ENCODE measurements around the gene MITD1. TPM values are rescaled to one million over a fixed set of nuclear protein-coding genes. Genes with fewer than 3 reads are reported as not detected.
"Not testable (repeated sequence)": the region's sequence is repeated elsewhere in the genome, so short reads cannot be mapped to it uniquely, and the experiment has no call there.

Gene MITD1
- total RNA-seq, 2 donors from 2014 or later = 16.2 to 17.6 TPM

DNA sequence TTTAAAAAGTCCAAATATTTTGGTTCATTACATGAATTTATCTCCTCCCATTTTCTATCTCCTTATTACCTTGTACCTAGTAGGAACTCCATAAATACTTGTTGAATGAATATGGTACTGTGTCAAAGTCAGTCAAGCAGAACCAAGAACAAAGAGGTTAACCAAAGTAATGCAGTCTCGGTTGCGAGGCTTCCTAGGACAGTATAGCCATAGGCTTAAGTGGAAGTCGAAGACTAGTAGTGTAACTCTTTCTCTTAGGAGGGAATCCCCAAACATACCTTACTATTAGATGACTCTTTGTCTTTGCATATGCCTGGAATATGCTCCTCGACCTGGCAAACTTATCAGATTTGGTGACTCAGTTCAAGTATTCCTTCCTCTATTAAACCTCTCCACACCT, 21.3 kb downstream of the MITD1 start:
- ATAC-seq (no peak), DNase-seq (no peak)

DNA sequence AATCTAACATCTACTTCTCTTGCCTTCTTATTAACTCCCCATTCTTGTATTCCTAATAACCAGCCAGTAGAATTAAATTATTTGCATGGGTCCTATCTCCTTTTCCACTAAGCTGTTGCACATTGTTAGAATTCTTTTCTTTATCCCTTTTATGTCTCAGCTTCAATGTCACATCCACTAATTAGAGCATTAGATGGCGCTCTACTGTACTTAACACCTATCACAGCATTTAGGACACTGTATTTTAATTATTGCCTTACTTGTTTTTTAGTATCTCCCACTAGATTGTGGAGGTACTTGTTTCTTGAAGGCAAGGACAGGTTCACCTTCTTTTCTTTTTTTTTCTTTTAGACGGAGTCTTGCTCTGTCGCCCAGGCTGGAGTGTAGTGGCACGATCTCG, 22.3 kb downstream of the MITD1 start:
- intact Hi-C loops (cut with DNase I) = no loop called here
- ATAC-seq (no peak), DNase-seq (no peak)

More for the DNA sequence above, 21.3 kb downstream of the MITD1 start:
- intact Hi-C loops (cut with DNase I) = no loop called here

DNA sequence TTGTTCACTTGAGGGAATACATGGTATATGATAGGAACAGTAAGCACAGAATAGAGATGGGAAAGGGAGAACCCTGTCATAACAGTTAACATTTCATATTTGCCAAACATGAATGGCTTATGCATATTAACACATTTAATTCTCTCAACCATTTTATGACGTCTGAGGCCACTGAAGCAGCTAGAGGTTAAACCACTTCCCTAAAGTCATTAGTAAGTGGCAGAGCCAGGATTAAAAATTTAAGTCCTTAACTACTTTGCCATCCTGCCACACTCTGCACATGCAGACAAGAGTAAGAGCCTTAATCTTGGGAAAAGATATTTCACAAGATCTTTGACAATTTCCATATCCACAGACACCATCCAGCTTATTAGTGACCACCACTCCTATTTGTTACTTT, 24.0 kb downstream of the MITD1 start:
- intact Hi-C loops (cut with DNase I) = no loop called here
- DNase-seq (no peak), ATAC-seq (no peak)

DNA sequence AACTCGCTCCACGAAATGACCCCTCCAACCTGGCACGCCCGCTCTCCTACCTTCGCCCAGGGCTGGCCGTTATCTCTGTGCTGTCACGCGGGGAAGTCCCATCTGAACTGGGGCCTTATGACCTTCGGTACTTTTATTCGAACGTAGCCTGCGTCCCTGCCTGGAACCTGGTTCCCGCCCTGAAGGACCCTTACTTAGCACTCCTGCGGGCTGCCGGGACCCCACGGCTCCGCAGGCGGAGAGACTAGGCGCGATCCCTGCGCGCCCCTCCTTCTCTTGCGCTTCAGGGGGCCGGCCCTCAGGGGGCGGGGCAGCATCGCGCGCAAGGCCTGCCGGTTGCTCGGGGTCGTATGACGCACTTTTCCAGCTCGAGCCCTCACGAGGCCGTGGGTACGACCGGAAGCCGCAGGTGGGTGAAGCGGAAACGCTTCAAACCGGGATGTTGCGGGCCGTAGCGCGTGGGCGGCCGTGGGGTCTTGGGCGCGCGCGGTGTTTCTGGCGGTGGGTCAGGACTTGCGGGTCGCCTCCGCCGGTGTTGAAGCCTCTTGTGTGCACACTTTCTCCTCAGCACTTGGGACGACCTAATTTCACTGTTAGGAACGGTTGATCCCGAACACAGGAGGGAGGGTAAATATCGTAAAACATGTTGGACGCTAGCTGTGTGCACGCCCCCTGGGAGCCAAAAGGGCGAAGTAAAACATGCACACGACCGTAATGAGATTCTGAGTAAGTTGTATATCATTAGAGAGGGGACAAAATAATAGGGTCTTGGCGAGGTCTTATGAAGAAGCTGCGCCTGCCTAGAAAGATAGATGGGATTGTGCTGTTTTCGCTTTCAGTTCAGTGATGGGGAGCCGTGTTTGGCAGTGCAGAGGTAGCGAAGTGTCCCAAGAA, 26.0 kb downstream of the MITD1 start, which contains the start of the genes LIPT1 and TSGA10:
Gene LIPT1, plus strand, starts transcription at position 325 of the 894 bp plus-strand sequence. CDS start 6,991 bp downstream, outside the sequence.
Gene TSGA10, minus strand, starts transcription at position 300 of the 894 bp plus-strand sequence. CDS start 45,503 bp downstream, outside the sequence.
- intact Hi-C loops (cut with DNase I) = no loop called here
- DNase-seq (peak; percentile 95), ATAC-seq (peak; percentile 99)

DNA sequence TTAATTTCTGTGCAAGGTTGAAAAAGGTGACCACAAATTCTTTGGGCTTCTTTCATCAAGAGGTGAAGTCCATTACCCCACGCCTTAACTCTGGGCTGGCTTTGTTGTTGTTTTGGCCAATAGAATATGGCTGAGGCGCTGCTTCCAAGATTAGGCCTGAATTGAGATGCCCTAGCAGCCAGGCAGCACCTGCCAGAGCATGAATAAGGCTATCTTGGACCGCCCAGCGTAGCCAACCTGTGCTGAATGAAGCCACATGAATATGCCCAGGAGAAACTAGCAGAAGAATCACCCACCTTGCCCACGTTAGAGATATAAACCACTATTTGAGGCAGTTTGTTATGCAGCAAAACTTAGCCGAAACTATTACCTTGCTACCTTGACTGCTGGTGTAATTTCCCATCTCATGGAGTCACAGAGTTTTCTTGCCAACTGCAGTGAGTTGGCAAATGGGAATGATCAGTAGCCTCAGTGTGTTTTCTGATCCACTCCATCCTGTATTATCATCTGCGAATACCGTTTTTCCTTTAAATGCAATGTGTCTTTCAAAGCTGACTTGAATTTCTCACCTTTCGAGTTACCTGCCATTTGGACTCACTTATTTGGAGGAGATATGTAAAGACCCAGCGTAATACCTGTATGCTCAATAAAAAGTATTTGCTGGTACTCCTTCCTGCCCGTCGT, 26.8 kb downstream of the MITD1 start:
- no peak for DNase-seq
- intact Hi-C loops (cut with DNase I) = no loop called here
- ATAC-seq = no peak

DNA sequence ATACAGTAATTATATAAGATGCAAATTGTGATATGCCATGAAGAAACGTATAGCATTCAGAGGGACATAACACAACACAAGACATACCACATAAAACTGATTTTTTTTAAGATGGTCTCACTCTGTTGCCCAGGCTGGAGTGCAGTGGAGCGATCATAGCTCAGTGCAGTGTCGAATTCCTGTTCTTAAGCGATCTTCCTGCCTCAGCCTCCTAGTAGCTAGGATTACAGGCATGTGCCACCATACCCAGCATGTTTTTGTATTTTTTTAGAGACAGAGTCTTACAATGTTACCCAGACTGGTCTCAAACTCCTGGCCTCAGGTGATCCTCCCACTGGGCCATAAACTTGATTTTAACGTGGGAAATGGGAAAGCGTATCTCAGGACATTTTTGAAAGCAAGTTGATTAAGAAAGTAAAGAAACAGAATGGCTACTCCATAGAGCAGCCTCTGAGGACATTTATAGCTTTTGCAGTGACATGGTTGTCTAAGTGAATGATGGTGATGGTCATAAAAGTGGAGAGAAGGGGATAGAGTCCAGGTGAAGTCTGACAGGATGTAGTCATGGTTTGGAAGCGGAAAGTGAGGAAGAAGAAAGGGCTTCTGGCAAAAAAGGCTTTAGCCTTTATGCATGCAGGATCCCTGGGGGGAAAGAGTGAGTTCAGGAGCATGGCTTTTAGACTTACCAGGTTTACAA, 28.5 kb downstream of the MITD1 start:
- no peak for ATAC-seq
- intact Hi-C loops (cut with DNase I) = no loop called here
- no peak for DNase-seq

DNA sequence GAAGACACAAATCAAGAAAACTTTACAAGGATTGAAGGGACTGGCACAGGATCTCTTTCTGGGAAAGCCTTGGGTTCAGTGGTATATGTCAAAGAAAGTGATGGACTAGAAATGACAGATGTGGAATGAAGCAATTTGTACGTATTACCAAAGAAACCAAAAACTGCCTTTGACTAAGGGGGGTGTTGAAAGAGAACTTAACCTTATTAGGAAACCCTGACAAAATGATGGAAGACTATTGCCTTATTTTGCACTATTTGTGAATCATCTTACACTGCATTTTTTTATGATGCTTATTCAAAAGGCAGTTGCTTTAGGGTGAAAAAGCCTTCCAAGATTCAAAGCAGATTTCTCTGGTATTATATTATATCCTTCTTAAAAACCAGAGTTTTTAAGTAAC, 30.2 kb downstream of the MITD1 start:
- ATAC-seq (no peak), DNase-seq (no peak)
- intact Hi-C loops (cut with DNase I) = no loop called here

DNA sequence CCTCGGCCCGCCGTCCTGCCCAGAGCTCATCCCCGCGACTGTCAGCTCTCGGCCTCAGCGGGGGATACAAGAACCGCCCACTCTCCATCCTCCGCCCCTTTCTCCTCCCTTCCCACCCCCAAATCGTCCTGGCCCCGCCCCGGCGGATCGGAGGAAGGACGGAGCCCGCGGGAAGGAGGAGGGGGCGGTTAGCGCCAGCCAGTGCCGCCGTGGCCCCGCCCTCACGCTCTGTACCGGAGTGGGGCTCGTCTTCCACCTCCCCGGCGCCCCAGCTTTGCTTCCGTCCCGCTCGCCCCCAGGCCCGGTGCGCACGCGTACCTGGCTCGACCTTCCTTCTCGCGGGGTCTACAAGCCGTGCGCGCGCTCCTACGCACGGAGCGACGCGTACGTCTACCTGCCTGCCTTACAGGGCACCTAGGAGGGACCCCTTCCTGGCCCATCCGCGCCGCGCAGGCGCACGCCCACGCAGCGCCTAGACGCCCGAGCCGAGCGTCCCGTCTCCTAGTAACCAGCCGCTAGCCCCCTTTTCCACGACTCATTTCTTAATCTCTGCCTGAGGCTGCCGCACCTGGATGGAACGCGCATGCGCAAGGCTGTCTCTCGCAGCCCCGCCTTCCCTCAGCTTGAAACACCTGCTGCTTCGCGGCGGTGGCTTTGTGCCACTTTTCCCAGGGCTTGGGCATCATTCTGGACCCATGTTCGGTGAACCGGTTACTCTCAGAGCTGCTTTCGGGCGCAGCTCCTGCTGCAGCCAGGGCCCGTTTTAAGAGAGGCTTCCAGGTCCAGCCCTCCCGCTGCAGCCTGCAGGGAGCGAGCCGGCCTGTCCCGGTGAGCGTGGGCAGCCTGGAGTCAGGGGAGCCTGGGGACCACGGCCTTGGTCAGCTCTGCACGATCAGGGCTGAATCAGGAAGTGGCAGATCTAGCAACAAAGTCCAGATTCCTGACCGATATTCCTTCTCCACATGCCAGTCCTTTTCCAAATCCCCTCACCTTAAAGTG, 39.4 kb downstream of the MITD1 start, which contains the start of gene C2orf15:
Gene C2orf15, plus strand, starts transcription at position 598 of the 999 bp plus-strand sequence. CDS start 8,852 bp downstream, outside the sequence.
- ATAC-seq (peak; percentile 97 to 99), DNase-seq (peak; percentile 94)
- intact Hi-C loops (cut with DNase I) = no loop called here

DNA sequence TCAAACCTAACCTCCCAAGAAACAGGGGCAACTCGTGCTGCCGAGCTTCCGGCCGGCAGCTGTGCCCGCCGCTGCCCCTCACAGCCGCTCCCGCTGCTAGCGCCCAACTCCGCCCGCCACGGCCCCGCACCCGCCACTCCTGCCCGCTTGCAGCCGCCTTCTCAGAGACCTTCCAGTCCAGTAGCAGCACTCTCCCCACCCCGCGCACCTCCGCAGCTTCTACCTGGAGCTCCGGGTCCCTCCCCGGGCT, 40.1 kb downstream of the MITD1 start:
- intact Hi-C loops (cut with DNase I) = no loop called here
- no peak for DNase-seq
- ATAC-seq = peak; percentile 61 to 66

DNA sequence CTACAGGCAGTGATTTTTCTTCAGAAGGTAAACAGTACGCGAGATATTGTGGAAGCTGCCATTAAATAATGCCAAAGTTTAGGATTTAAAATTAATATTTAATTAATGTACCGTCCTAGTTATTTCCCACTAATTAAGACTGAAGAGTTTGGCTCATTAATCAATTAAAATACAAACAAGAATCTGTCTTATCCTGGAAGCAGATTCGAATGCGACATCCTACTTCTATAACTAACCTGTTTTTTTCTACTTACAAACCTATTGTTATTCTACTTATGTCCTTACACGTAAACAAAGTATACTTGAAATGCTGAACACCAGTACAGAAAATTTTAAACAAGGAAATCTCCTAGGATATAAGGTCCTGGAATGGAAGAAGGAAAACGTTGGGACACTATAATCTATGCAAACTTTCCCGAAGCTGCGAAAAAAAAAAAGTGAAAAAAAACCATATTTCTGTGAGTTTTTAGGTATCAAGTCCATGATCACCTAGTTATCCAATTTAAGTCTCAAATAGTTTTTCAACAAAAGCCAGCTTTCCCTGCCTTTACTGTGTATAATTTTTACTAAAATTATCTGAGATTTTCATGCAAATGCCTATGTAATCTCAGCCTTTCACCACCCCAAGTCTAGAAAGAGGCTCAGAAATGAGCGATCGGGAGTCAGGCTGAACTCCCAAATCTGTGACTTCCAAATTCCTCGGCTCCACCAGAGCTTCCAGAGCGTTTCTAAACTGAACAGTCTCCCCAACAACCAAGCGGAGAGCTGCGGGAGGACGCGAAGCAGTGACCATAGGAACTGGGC, 40.6 kb downstream of the MITD1 start:
- DNase-seq = no peak
- no peak for ATAC-seq
- intact Hi-C loops (cut with DNase I) = no loop called here

DNA sequence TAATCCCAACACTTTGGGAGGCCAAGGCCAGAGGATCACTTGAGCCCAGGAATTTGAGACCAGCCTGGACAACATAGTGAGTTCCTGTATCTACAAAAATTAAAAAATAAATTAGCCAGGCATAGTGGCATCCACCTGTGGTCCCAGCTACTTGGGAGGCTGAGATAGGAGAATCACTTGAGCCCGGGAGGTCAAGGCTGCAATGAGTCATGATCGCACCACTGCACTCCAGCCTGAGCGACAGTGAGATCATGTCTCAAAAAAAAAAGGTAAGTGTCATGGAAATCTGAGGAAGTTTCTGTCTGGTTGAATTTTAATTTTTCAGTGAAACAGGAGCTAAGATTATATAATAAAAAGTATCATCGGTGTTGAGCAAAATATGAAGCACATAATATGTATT, 41.9 kb downstream of the MITD1 start:
- intact Hi-C loops (cut with DNase I) = no loop called here
- ATAC-seq (no peak), DNase-seq (no peak)

DNA sequence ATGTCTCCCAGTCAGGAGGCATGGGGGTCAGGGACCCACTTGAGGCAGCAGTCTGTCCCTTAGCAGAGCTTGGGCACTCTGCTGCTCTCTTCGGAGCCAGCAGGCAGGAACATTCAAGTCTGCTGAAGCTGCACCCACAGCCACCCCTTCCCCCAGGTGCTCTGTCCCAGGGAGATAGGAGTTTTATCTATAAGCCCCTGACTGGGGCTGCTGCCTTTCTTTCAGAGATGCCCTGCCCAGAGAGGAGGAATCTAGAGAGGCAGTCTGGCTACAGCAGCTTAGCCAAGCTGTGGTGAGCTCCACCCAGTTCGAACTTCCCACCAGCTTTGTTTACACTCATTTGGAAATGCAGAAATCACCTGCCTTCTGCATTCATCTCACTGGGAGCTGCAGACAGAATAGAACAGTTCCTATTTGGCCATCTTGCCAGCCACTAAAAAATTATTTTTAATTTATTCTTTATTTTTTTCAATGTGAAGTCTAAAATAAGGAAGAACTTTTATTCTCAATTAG, 45.8 kb downstream of the MITD1 start:
- intact Hi-C loops (cut with DNase I); DNase-seq; ATAC-seq: not testable (repeated sequence)

DNA sequence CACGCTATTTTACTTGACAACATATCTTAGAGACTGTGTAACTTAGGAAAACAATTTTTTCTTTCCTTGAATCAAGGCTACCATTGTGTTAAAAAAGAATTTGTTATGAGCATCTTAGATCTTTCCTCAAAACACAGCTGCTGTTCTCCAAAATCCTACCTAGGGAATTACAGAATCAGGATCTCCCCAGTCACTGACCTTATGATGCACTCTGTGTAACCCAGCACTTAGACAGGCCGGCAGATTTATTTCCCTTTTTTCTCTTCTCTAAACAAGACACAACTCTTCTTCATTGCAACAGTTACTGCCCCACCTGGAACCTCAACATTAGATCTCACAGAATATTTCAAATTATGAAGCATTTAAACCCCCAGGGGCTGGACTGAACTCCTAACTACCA, 52.9 kb downstream of the MITD1 start:
- DNase-seq (no peak), ATAC-seq (no peak)
- intact Hi-C loops (cut with DNase I) = no loop called here

Other genes starting within 250 kb of the MITD1 start
- 1 to 10 TPM; 5.7 to 7.7 TPM for gene CRACDL, start 244.8 kb downstream of the MITD1 start, total RNA-seq
- under 1 TPM in 1 of 2 donors, not detected in 1; 0.26 TPM for gene C2orf15, start 39.4 kb downstream of the MITD1 start, total RNA-seq
- gene TSGA10, start 26.1 kb downstream of the MITD1 start, total RNA-seq = 1 to 10 TPM; 3.6 to 4.0 TPM
- gene LIPT1, start 26.1 kb downstream of the MITD1 start, total RNA-seq = 1 to 10 TPM; 6.0 to 7.1 TPM
- 10 to 100 TPM; 25.4 to 25.8 TPM for gene MRPL30, start 126 bp upstream of the MITD1 start, total RNA-seq
- not detected for gene LYG2, start 74.6 kb upstream of the MITD1 start, total RNA-seq
- gene LYG1, start 120.1 kb upstream of the MITD1 start, total RNA-seq = under 1 TPM; 0.47 to 0.65 TPM
- gene TXNDC9, start 155.3 kb upstream of the MITD1 start, total RNA-seq = 10 to 100 TPM; 16.4 to 24.2 TPM
- gene EIF5B, start 156.3 kb upstream of the MITD1 start, total RNA-seq = 10 to 100 TPM; 51.7 to 66.9 TPM

All from left cardiac atrium (tissue), 4 donors.